ENCODE measurements around the gene SOX5. TPM values are rescaled to one million over a fixed set of nuclear protein-coding genes. Genes with fewer than 3 reads are reported as not detected.

SOX5 gene
- total and polyA plus RNA-seq, 2 donors = 0.64 to 2.0 TPM

- no peak overlapping the region for H3K4me3 ChIP-seq (ENCODE audit: low read length in 2 of 2)
- no peak overlapping the region for H3K27ac ChIP-seq (ENCODE audit: low read depth in 1 of 2, low read length in 1 of 2)
- no peaks in the 10 kb centered on the region for H3K27me3 ChIP-seq (ENCODE audit: control insufficient read depth in 2 of 2, insufficient read depth in 1 of 2, low read length in 1 of 2)
- no peaks in the 10 kb centered on the region for H3K36me3 ChIP-seq (ENCODE audit: control insufficient read depth in 2 of 2, insufficient read depth in 2 of 2, low read length in 1 of 2)
- 96% methylated on average over 3 of the region's 3 CpGs for WGBS
- H3K4me1 ChIP-seq (ENCODE audit: control insufficient read depth in 2 of 2, insufficient read depth in 2 of 2, low read length in 2 of 2) = no peaks in the 10 kb centered on the region
- no peak for DNase-seq (ENCODE audit: low read depth in 6 of 9, low spot score in 9 of 9)
- H3K9me3 ChIP-seq (ENCODE audit: control insufficient read depth in 2 of 2, insufficient read depth in 1 of 2, low read length in 1 of 2) = no peaks in the 10 kb centered on the region
Observed at GRCh38 chr12:23581913-23582312, 367.6 kb downstream of the SOX5 start.

- WGBS = 81% methylated on average over 1 of the region's 1 CpG
- Histone ChIP-seq H3K36me3 (ENCODE audit: control insufficient read depth in 2 of 2, insufficient read depth in 2 of 2, low read length in 1 of 2) (no peaks in the 10 kb centered on the region), H3K4me1 (ENCODE audit: control insufficient read depth in 2 of 2, insufficient read depth in 2 of 2, low read length in 2 of 2) (no peaks in the 10 kb centered on the region), H3K27me3 (ENCODE audit: control insufficient read depth in 2 of 2, insufficient read depth in 1 of 2, low read length in 1 of 2) (no peaks in the 10 kb centered on the region), H3K4me3 (ENCODE audit: low read length in 2 of 2) (no peak overlapping the region), H3K9me3 (ENCODE audit: control insufficient read depth in 2 of 2, insufficient read depth in 1 of 2, low read length in 1 of 2) (no peaks in the 10 kb centered on the region), H3K27ac (ENCODE audit: low read depth in 1 of 2, low read length in 1 of 2) (no peak overlapping the region)
- no peak for DNase-seq (ENCODE audit: low read depth in 6 of 9, low spot score in 9 of 9)
Observed at GRCh38 chr12:23579257-23579656, 370.2 kb downstream of the SOX5 start.

- Histone ChIP-seq H3K36me3 (ENCODE audit: control insufficient read depth in 2 of 2, insufficient read depth in 2 of 2, low read length in 1 of 2) (no peaks in the 10 kb centered on the region), H3K4me3 (ENCODE audit: low read length in 2 of 2) (no peak overlapping the region), H3K27me3 (ENCODE audit: control insufficient read depth in 2 of 2, insufficient read depth in 1 of 2, low read length in 1 of 2) (no peaks in the 10 kb centered on the region), H3K27ac (ENCODE audit: low read depth in 1 of 2, low read length in 1 of 2) (no peak overlapping the region), H3K4me1 (ENCODE audit: control insufficient read depth in 2 of 2, insufficient read depth in 2 of 2, low read length in 2 of 2) (no peaks in the 10 kb centered on the region), H3K9me3 (ENCODE audit: control insufficient read depth in 2 of 2, insufficient read depth in 1 of 2, low read length in 1 of 2) (no peaks in the 10 kb centered on the region)
- no peak for DNase-seq (ENCODE audit: low read depth in 6 of 9, low spot score in 9 of 9)
- WGBS = 78% methylated on average over 2 of the region's 2 CpGs
Observed at GRCh38 chr12:23576372-23576771, 373.1 kb downstream of the SOX5 start.

GRCh38 chr12:23569356-23569755 is 380.1 kb downstream of the SOX5 start:
- no peak overlapping the region for H3K4me3 ChIP-seq (ENCODE audit: low read length in 2 of 2)
- no peaks in the 10 kb centered on the region for H3K36me3 ChIP-seq (ENCODE audit: control insufficient read depth in 2 of 2, insufficient read depth in 2 of 2, low read length in 1 of 2)
- no peak for DNase-seq (ENCODE audit: low read depth in 6 of 9, low spot score in 9 of 9)
- H3K4me1 ChIP-seq (ENCODE audit: control insufficient read depth in 2 of 2, insufficient read depth in 2 of 2, low read length in 2 of 2) = no peaks in the 10 kb centered on the region
- H3K9me3 ChIP-seq (ENCODE audit: control insufficient read depth in 2 of 2, insufficient read depth in 1 of 2, low read length in 1 of 2) = no peaks in the 10 kb centered on the region
- 97% methylated on average over 2 of the region's 2 CpGs for WGBS
- H3K27me3 ChIP-seq (ENCODE audit: control insufficient read depth in 2 of 2, insufficient read depth in 1 of 2, low read length in 1 of 2) = no peaks in the 10 kb centered on the region
- no peak overlapping the region for H3K27ac ChIP-seq (ENCODE audit: low read depth in 1 of 2, low read length in 1 of 2)

GRCh38 chr12:23566133-23566532 is 383.3 kb downstream of the SOX5 start:
- no peaks in the 10 kb centered on the region for H3K9me3 ChIP-seq (ENCODE audit: control insufficient read depth in 2 of 2, insufficient read depth in 1 of 2, low read length in 1 of 2)
- H3K27ac ChIP-seq (ENCODE audit: low read depth in 1 of 2, low read length in 1 of 2) = no peak overlapping the region
- no peak overlapping the region for H3K4me3 ChIP-seq (ENCODE audit: low read length in 2 of 2)
- H3K4me1 ChIP-seq (ENCODE audit: control insufficient read depth in 2 of 2, insufficient read depth in 2 of 2, low read length in 2 of 2) = no peaks in the 10 kb centered on the region
- no peaks in the 10 kb centered on the region for H3K27me3 ChIP-seq (ENCODE audit: control insufficient read depth in 2 of 2, insufficient read depth in 1 of 2, low read length in 1 of 2)
- WGBS = 48% methylated on average over 2 of the region's 2 CpGs
- no peak for DNase-seq (ENCODE audit: low read depth in 6 of 9, low spot score in 9 of 9)
- no peaks in the 10 kb centered on the region for H3K36me3 ChIP-seq (ENCODE audit: control insufficient read depth in 2 of 2, insufficient read depth in 2 of 2, low read length in 1 of 2)

- H3K27ac ChIP-seq (ENCODE audit: low read depth in 1 of 2, low read length in 1 of 2) = no peak overlapping the region
- no peaks in the 10 kb centered on the region for H3K4me1 ChIP-seq (ENCODE audit: control insufficient read depth in 2 of 2, insufficient read depth in 2 of 2, low read length in 2 of 2)
- no peak overlapping the region for H3K4me3 ChIP-seq (ENCODE audit: low read length in 2 of 2)
- no peaks in the 10 kb centered on the region for H3K9me3 ChIP-seq (ENCODE audit: control insufficient read depth in 2 of 2, insufficient read depth in 1 of 2, low read length in 1 of 2)
- H3K27me3 ChIP-seq (ENCODE audit: control insufficient read depth in 2 of 2, insufficient read depth in 1 of 2, low read length in 1 of 2) = no peaks in the 10 kb centered on the region
- no peaks in the 10 kb centered on the region for H3K36me3 ChIP-seq (ENCODE audit: control insufficient read depth in 2 of 2, insufficient read depth in 2 of 2, low read length in 1 of 2)
- WGBS = 87% methylated on average over 8 of the region's 8 CpGs
- no peak for DNase-seq (ENCODE audit: low read depth in 6 of 9, low spot score in 9 of 9)
Observed at GRCh38 chr12:23564451-23565152, 384.9 kb downstream of the SOX5 start.

GRCh38 chr12:23561364-23562345 is 387.8 kb downstream of the SOX5 start:
- no peaks in the 10 kb centered on the region for H3K27me3 ChIP-seq (ENCODE audit: control insufficient read depth in 2 of 2, insufficient read depth in 1 of 2, low read length in 1 of 2)
- no peak overlapping the region for H3K4me3 ChIP-seq (ENCODE audit: low read length in 2 of 2)
- H3K4me1 ChIP-seq (ENCODE audit: control insufficient read depth in 2 of 2, insufficient read depth in 2 of 2, low read length in 2 of 2) = no peaks in the 10 kb centered on the region
- no peaks in the 10 kb centered on the region for H3K36me3 ChIP-seq (ENCODE audit: control insufficient read depth in 2 of 2, insufficient read depth in 2 of 2, low read length in 1 of 2)
- no peak for DNase-seq (ENCODE audit: low read depth in 6 of 9, low spot score in 9 of 9)
- no peak overlapping the region for H3K27ac ChIP-seq (ENCODE audit: low read depth in 1 of 2, low read length in 1 of 2)
- 96% methylated on average over 12 of the region's 12 CpGs for WGBS
- no peaks in the 10 kb centered on the region for H3K9me3 ChIP-seq (ENCODE audit: control insufficient read depth in 2 of 2, insufficient read depth in 1 of 2, low read length in 1 of 2)

GRCh38 chr12:23560611-23561010 is 388.9 kb downstream of the SOX5 start:
- Histone ChIP-seq H3K4me3 (ENCODE audit: low read length in 2 of 2) (no peak overlapping the region), H3K4me1 (ENCODE audit: control insufficient read depth in 2 of 2, insufficient read depth in 2 of 2, low read length in 2 of 2) (no peaks in the 10 kb centered on the region), H3K27ac (ENCODE audit: low read depth in 1 of 2, low read length in 1 of 2) (no peak overlapping the region), H3K36me3 (ENCODE audit: control insufficient read depth in 2 of 2, insufficient read depth in 2 of 2, low read length in 1 of 2) (no peaks in the 10 kb centered on the region), H3K27me3 (ENCODE audit: control insufficient read depth in 2 of 2, insufficient read depth in 1 of 2, low read length in 1 of 2) (no peaks in the 10 kb centered on the region), H3K9me3 (ENCODE audit: control insufficient read depth in 2 of 2, insufficient read depth in 1 of 2, low read length in 1 of 2) (no peaks in the 10 kb centered on the region)
- DNase-seq (ENCODE audit: low read depth in 6 of 9, low spot score in 9 of 9) = no peak
- 91% methylated on average over 2 of the region's 2 CpGs for WGBS

GRCh38 chr12:23559268-23559753 is 390.2 kb downstream of the SOX5 start:
- Histone ChIP-seq H3K36me3 (ENCODE audit: control insufficient read depth in 2 of 2, insufficient read depth in 2 of 2, low read length in 1 of 2) (no peaks in the 10 kb centered on the region), H3K4me1 (ENCODE audit: control insufficient read depth in 2 of 2, insufficient read depth in 2 of 2, low read length in 2 of 2) (no peaks in the 10 kb centered on the region), H3K27ac (ENCODE audit: low read depth in 1 of 2, low read length in 1 of 2) (no peak overlapping the region), H3K9me3 (ENCODE audit: control insufficient read depth in 2 of 2, insufficient read depth in 1 of 2, low read length in 1 of 2) (no peaks in the 10 kb centered on the region), H3K27me3 (ENCODE audit: control insufficient read depth in 2 of 2, insufficient read depth in 1 of 2, low read length in 1 of 2) (no peaks in the 10 kb centered on the region), H3K4me3 (ENCODE audit: low read length in 2 of 2) (no peak overlapping the region)
- no peak for DNase-seq (ENCODE audit: low read depth in 6 of 9, low spot score in 9 of 9)
- 83% methylated on average over 2 of the region's 2 CpGs for WGBS

Measured in thymus (tissue), 11 donors.